DND-41 (cell line): ENCODE measurements around the gene SNAPC4.
A peak's percentile ranks its signal among the peaks of the same experiment; 100 is the strongest.
"Not testable (repeated sequence)": the region's sequence is repeated elsewhere in the genome, so short reads cannot be mapped to it uniquely, and the experiment has no call there.

ENCODE experiments used
- ATAC-seq: fragments of 200-7000 bp; cut with Tn5 transposase; 3 replicates; pipeline ENCODE4 v1.9.1; 2021; ENCODE audit warnings: low read depth; ENCODE audit not compliant: insufficient read depth
- DNase-seq: peaks from one replicate; pipeline ENCODE4 v3.0.0-alpha.2; 2020
- H2AFZ ChIP-seq: 2 replicates; pipeline ENCODE4 v1.6.0; 2012; ENCODE audit warnings: low read depth, low read length
- H3K27ac ChIP-seq: 2 replicates; pipeline ENCODE4 v1.5.1; 2012; ENCODE audit warnings: low read length, inconsistent platforms
- H3K27me3 ChIP-seq: fragments of 200-600 bp; sonication (generic); 2 replicates; pipeline ENCODE4 v1.6.0; 2012; ENCODE audit warnings: low read length, mild to moderate bottlenecking, inconsistent platforms; ENCODE audit not compliant: insufficient read depth, poor library complexity
- H3K36me3 ChIP-seq: 2 replicates; pipeline ENCODE4 v1.5.1; 2012; ENCODE audit warnings: low read length, inconsistent platforms; ENCODE audit not compliant: insufficient read depth
- H3K4me1 ChIP-seq: 2 replicates; pipeline ENCODE4 v1.5.1; 2012; ENCODE audit warnings: mild to moderate bottlenecking, low read length; ENCODE audit not compliant: insufficient read depth
- H3K4me2 ChIP-seq: 2 replicates; pipeline ENCODE4 v1.6.0; 2012; ENCODE audit warnings: mild to moderate bottlenecking, moderate library complexity, low read length, inconsistent platforms; ENCODE audit not compliant: insufficient read depth
- H3K4me3 ChIP-seq, 2 experiments: fragments of 200-600 bp in 1 of 2; shearing (Covaris generic) in 1 of 2; 2 replicates each; pipeline ENCODE4 v1.5.1; 2012 to 2016; ENCODE audit warnings: inconsistent platforms in 2 of 2, low read length in 2 of 2, mild to moderate bottlenecking in 2 of 2, low read depth in 1 of 2, moderate library complexity in 1 of 2
- H3K79me2 ChIP-seq: 2 replicates; pipeline ENCODE4 v1.6.0; 2012; ENCODE audit warnings: low read length, inconsistent platforms; ENCODE audit not compliant: insufficient read depth
- H3K9ac ChIP-seq: 2 replicates; pipeline ENCODE4 v1.6.0; 2012; ENCODE audit warnings: low read depth, mild to moderate bottlenecking, inconsistent platforms, low read length, moderate library complexity
- H3K9me3 ChIP-seq: 2 replicates; pipeline ENCODE4 v1.5.1; 2012; ENCODE audit warnings: low read length, moderate library complexity, mild to moderate bottlenecking, inconsistent platforms; ENCODE audit not compliant: insufficient read depth, severe bottlenecking
- H4K20me1 ChIP-seq: 2 replicates; pipeline ENCODE4 v1.6.0; 2012; ENCODE audit warnings: low read length; ENCODE audit not compliant: insufficient read depth
- EZH2 ChIP-seq: IDR thresholded peaks from 3 replicates; pipeline ENCODE4 v1.6.1; 2012; ENCODE audit warnings: borderline replicate concordance, low read depth, mild to moderate bottlenecking, moderate library complexity, low read length, inconsistent platforms; ENCODE audit not compliant: severe bottlenecking
- TF ChIP-seq, protein P1 (sequence below): IDR thresholded peaks from 2 replicates; pipeline ENCODE4 v1.5.1; 2012; ENCODE audit warnings: borderline replicate concordance, low read length, moderate library complexity, mild to moderate bottlenecking; ENCODE audit not compliant: poor library complexity, severe bottlenecking; ENCODE audit errors: extremely low read depth

Gene SNAPC4

DNA sequence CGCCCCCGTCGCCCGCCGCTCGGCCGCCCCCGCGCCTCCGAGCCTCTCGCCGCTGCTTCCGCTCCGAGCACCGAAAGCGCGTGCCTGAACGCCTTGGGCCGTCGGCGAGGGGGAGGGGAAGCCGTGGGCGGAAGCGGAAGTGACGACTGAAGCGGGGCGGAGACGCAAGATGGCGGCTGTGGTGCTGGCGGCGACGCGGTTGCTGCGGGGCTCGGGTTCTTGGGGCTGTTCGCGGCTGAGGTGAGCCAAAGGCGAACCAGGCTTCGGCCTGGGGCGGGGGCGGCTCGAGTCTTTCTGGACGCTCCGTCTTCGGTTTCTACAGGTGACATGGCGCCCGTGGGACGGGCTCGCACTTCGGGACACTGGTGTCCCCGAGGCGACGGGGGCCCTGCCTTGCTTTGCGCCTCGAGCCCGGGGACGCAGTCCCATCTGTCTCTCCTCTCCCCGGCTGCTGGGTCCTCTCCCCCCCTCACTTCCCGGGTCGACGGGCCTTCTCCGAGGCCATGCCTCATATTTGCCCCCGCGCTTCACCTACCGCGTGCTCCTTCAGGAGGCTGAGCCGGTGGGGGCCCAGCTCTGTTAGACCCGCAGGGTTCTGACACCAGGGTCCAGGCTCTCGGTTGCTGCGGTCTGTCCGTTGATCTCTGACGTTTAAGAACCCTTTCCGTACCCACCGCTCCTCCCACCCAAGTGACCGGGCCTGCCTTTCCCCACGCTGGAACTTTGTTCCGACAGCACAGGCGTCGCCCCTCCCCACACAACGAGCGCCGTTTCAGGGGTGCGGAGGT lies 10.7 kb upstream of the SNAPC4 start, which contains the start of the genes ENTR1 and PMPCA:
Gene ENTR1 (minus strand): TSS at position 115 of the 788 bp plus-strand sequence. CDS start 217 bp downstream, outside the sequence.
Gene PMPCA (plus strand): TSS at position 159 of the 788 bp plus-strand sequence. CDS start 11 bp downstream, at position 170.
- TF ChIP-seq EZH2, result no peak
- TF ChIP-seq, protein P1, sequence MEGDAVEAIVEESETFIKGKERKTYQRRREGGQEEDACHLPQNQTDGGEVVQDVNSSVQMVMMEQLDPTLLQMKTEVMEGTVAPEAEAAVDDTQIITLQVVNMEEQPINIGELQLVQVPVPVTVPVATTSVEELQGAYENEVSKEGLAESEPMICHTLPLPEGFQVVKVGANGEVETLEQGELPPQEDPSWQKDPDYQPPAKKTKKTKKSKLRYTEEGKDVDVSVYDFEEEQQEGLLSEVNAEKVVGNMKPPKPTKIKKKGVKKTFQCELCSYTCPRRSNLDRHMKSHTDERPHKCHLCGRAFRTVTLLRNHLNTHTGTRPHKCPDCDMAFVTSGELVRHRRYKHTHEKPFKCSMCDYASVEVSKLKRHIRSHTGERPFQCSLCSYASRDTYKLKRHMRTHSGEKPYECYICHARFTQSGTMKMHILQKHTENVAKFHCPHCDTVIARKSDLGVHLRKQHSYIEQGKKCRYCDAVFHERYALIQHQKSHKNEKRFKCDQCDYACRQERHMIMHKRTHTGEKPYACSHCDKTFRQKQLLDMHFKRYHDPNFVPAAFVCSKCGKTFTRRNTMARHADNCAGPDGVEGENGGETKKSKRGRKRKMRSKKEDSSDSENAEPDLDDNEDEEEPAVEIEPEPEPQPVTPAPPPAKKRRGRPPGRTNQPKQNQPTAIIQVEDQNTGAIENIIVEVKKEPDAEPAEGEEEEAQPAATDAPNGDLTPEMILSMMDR, result no peak
- Histone ChIP-seq H3K36me3 (peaks cover 58% of the 10 kb centered on the region), H3K79me2 (peaks cover 58% of the 10 kb centered on the region), H3K4me2 (peak within 1 kb of the TSS; percentile 95), H3K4me1 (peaks cover 38% of the 10 kb centered on the region), H3K4me3 (peak within 1 kb of the TSS; percentile 77 to 83), H3K27me3 (no peaks in the 10 kb centered on the region), H2AFZ (peak within 1 kb of the TSS; percentile 76), H3K9me3 (no peaks in the 10 kb centered on the region), H4K20me1 (peaks cover 30% of the 10 kb centered on the region), H3K9ac (peak within 1 kb of the TSS; percentile 85), H3K27ac (peak within 1 kb of the TSS; percentile 72)
- DNase-seq (peak; percentile 92), ATAC-seq (peak; percentile 83)

GRCh38 chr9:136409557-136410455 lies 9.8 kb upstream of the SNAPC4 start:
- Histone ChIP-seq H3K27me3 (no peaks in the 10 kb centered on the region), H4K20me1 (peaks cover 27% of the 10 kb centered on the region), H3K27ac (peak overlapping the region; percentile 72), H3K9me3 (no peaks in the 10 kb centered on the region), H3K4me1 (peaks cover 38% of the 10 kb centered on the region), H3K36me3 (peaks cover 58% of the 10 kb centered on the region), H2AFZ (peak overlapping the region; percentile 76), H3K4me2 (peak overlapping the region; percentile 95), H3K9ac (peak overlapping the region; percentile 85), H3K4me3 (peak overlapping the region; percentile 66 to 83; a peak in 3 of 4 replicates), H3K79me2 (peaks cover 58% of the 10 kb centered on the region)
- DNase-seq, result peak; percentile 38
- peak; percentile 53 for ATAC-seq
- no peak for TF ChIP-seq EZH2
- TF ChIP-seq, protein P1, result no peak

GRCh38 chr9:136407911-136408310 lies 7.9 kb upstream of the SNAPC4 start:
- no peak for ATAC-seq
- no peak overlapping the region for H3K4me2 ChIP-seq
- TF ChIP-seq, protein P1, result no peak
- TF ChIP-seq EZH2, result no peak
- H3K79me2 ChIP-seq, result peaks cover 45% of the 10 kb centered on the region
- H3K4me3 ChIP-seq, result no peak overlapping the region
- H3K36me3 ChIP-seq, result peaks cover 53% of the 10 kb centered on the region
- H4K20me1 ChIP-seq, result peaks cover 19% of the 10 kb centered on the region
- no peak overlapping the region for H3K9ac ChIP-seq
- DNase-seq, result no peak
- H2AFZ ChIP-seq, result no peak overlapping the region
- H3K9me3 ChIP-seq, result no peaks in the 10 kb centered on the region
- H3K4me1 ChIP-seq, result peaks cover 35% of the 10 kb centered on the region
- no peaks in the 10 kb centered on the region for H3K27me3 ChIP-seq
- H3K27ac ChIP-seq, result no peak overlapping the region

GRCh38 chr9:136407061-136407460 lies 7.1 kb upstream of the SNAPC4 start:
- not testable (repeated sequence) for DNase-seq, H3K9ac ChIP-seq, H3K27me3 ChIP-seq, H3K9me3 ChIP-seq, H2AFZ ChIP-seq, ATAC-seq, H3K4me3 ChIP-seq, H3K27ac ChIP-seq, H3K4me2 ChIP-seq
- peaks cover 28% of the 10 kb centered on the region for H3K4me1 ChIP-seq
- H3K36me3 ChIP-seq, result peaks cover 52% of the 10 kb centered on the region
- H4K20me1 ChIP-seq, result peaks cover 15% of the 10 kb centered on the region
- H3K79me2 ChIP-seq, result peaks cover 37% of the 10 kb centered on the region

DNA sequence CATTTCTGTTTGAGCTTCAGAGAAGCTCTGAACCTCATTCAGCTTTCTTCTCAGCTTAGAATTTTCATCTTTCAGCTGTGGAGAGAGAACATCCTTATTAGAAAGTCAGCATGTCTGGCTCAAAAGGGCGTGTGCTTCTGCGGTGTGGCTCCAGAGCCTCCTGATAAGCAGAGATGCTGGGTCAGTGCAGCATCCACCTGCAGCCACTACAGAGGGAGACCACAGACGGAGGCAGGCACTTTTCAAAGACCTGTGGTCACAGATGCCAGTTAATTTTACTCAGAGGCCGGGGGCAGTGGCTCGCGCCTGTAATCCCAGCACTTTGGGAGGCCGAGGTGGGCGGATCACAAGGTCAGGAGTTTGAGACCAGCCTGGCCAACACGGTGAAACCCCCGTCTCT lies 5.9 kb upstream of the SNAPC4 start:
- not testable (repeated sequence) for H3K4me2 ChIP-seq, H3K9me3 ChIP-seq, H3K4me3 ChIP-seq, ATAC-seq, H3K27ac ChIP-seq, H4K20me1 ChIP-seq, H2AFZ ChIP-seq, DNase-seq, H3K9ac ChIP-seq, H3K27me3 ChIP-seq
- Histone ChIP-seq H3K79me2 (peaks cover 25% of the 10 kb centered on the region), H3K4me1 (peaks cover 19% of the 10 kb centered on the region), H3K36me3 (peaks cover 56% of the 10 kb centered on the region)
